H1 (cell line): Measurements from ENCODE around the gene RGL2. TPM values are rescaled to one million over a fixed set of nuclear protein-coding genes. Genes with fewer than 3 reads are reported as not detected.
A peak's percentile ranks its signal among the peaks of the same experiment; 100 is the strongest.

Experiments used
- CTCF ChIA-PET: fragments of 300-600 bp; sonication (Branson Sonifier 250); formaldehyde crosslinking; loops from one replicate; lab custom pipeline; 2021; ENCODE audit not compliant: partially characterized antibody; lab: Charles Lee
- POLR2A ChIA-PET: fragments of 300-600 bp; sonication (Branson Sonifier 250); formaldehyde crosslinking; loops from one replicate; lab custom pipeline; 2021; ENCODE audit warnings: inconsistent platforms; ENCODE audit not compliant: partially characterized antibody; lab: Charles Lee
- DNase-seq, 2 experiments: peaks; one replicate each; pipeline versions ENCODE4 v3.0.0 to v3.0.0-alpha.2; 2010 to 2022; ENCODE audit warnings: low spot score in 2 of 2, low read depth in 1 of 2, mixed read lengths in 1 of 2
- FAIRE-seq: peaks from 2 replicates; lab custom pipeline; 2011; peaks lifted over from hg19 to GRCh38; lab: Jason Lieb, UNC
- H2AFZ ChIP-seq: 2 replicates; pipeline ENCODE4 v1.8.1; 2012; ENCODE audit warnings: low read length, inconsistent platforms
- H2AK5ac ChIP-seq: 2 replicates; pipeline ENCODE4 v1.6.1; 2013; ENCODE audit warnings: low read depth, low read length
- H2BK120ac ChIP-seq: replicated peaks from 2 replicates; pipeline ENCODE3; 2013; ENCODE audit warnings: low read depth, low read length, inconsistent platforms
- H2BK12ac ChIP-seq: 2 replicates; pipeline ENCODE4 v1.6.1; 2013; ENCODE audit warnings: low read depth, low read length
- H2BK15ac ChIP-seq: 2 replicates; pipeline ENCODE4 v1.6.1; 2013; ENCODE audit warnings: low read length
- H2BK20ac ChIP-seq: 2 replicates; pipeline ENCODE4 v1.6.1; 2013; ENCODE audit warnings: low read length
- H2BK5ac ChIP-seq: 2 replicates; pipeline ENCODE4 v1.6.1; 2013; ENCODE audit warnings: low read depth, low read length
- H3K14ac ChIP-seq: 2 replicates; pipeline ENCODE4 v1.6.1; 2013; ENCODE audit warnings: inconsistent platforms; ENCODE audit not compliant: insufficient read length
- H3K18ac ChIP-seq: 2 replicates; pipeline ENCODE4 v1.6.1; 2013; ENCODE audit warnings: low read length; ENCODE audit errors: extremely low read depth
- H3K23ac ChIP-seq: 2 replicates; pipeline ENCODE4 v1.6.1; 2013; ENCODE audit warnings: inconsistent platforms; ENCODE audit not compliant: insufficient read length
- H3K23me2 ChIP-seq: 2 replicates; pipeline ENCODE4 v1.6.1; 2013; ENCODE audit warnings: low read depth, low read length
- H3K27ac ChIP-seq: 2 replicates; pipeline ENCODE4 v1.6.1; 2011; ENCODE audit warnings: low read depth, low read length, inconsistent platforms
- H3K27me3 ChIP-seq, 4 experiments: replicated peaks in 1 of 4; 1 replicate in 1 of 4; 2 replicates in 3 of 4; pipeline versions ENCODE4 v1.6.1 to v1.8.1; 2011 to 2013; ENCODE audit warnings: low read length in 3 of 4, mild to moderate bottlenecking in 3 of 4, inconsistent platforms in 2 of 4, mixed read lengths in 2 of 4, moderate library complexity in 1 of 4; ENCODE audit not compliant: control insufficient read depth in 3 of 4, insufficient read depth in 3 of 4; ENCODE audit errors: extremely low read depth in 1 of 4
- H3K36me3 ChIP-seq, 4 experiments: 2 replicates each; pipeline versions ENCODE4 v1.6.1 to v1.8.1; 2011 to 2013; ENCODE audit warnings: mild to moderate bottlenecking in 4 of 4, low read length in 3 of 4, moderate library complexity in 2 of 4, control low read depth in 1 of 4, inconsistent platforms in 1 of 4; ENCODE audit not compliant: insufficient read depth in 4 of 4, control insufficient read depth in 2 of 4
- H3K4ac ChIP-seq: replicated peaks from 2 replicates; pipeline ENCODE3; 2013; ENCODE audit warnings: low read length, low read depth, mixed read lengths, inconsistent platforms; ENCODE audit not compliant: insufficient read length
- H3K4me1 ChIP-seq, 4 experiments: replicated peaks in 1 of 4; 1 replicate in 1 of 4; 2 replicates in 3 of 4; pipeline versions ENCODE4 v1.6.1 to v1.8.1; 2011 to 2013; ENCODE audit warnings: low read length in 3 of 4, inconsistent platforms in 2 of 4, mixed read lengths in 1 of 4; ENCODE audit not compliant: insufficient read depth in 4 of 4, control insufficient read depth in 3 of 4
- H3K4me2 ChIP-seq, 2 experiments: 2 replicates each; pipeline versions ENCODE4 v1.6.1 to v1.8.1; 2011 to 2013; ENCODE audit warnings: low read depth in 2 of 2, low read length in 2 of 2, control low read depth in 1 of 2, inconsistent platforms in 1 of 2, mild to moderate bottlenecking in 1 of 2; ENCODE audit not compliant: insufficient read depth in 1 of 2
- H3K4me3 ChIP-seq, 4 experiments: fragments of 200-600, 300-600 bp in 1 of 4; sonication (generic), shearing (Covaris generic), sonication (Bioruptor Twin) in 1 of 4; 2 replicates each; pipeline versions ENCODE4 v1.5.1 to v1.8.1; 2011 to 2016; ENCODE audit warnings: low read length in 4 of 4, low read depth in 3 of 4, control low read depth in 2 of 4, inconsistent platforms in 2 of 4, mild to moderate bottlenecking in 2 of 4, mixed read lengths in 1 of 4, moderate library complexity in 1 of 4; ENCODE audit not compliant: insufficient read depth in 2 of 4; ENCODE audit errors: extremely low read depth in 1 of 4
- H3K56ac ChIP-seq: replicated peaks from 2 replicates; pipeline ENCODE3; 2013; ENCODE audit warnings: low read depth, mild to moderate bottlenecking, mixed read lengths, low read length, inconsistent platforms; ENCODE audit not compliant: insufficient read length
- H3K79me1 ChIP-seq: 2 replicates; pipeline ENCODE4 v1.6.1; 2013; ENCODE audit warnings: low read depth, low read length, control low read depth
- H3K79me2 ChIP-seq, 2 experiments: 2 replicates each; pipeline versions ENCODE4 v1.6.1 to v1.8.1; 2012 to 2013; ENCODE audit warnings: low read length in 2 of 2, mild to moderate bottlenecking in 2 of 2, inconsistent platforms in 1 of 2; ENCODE audit not compliant: insufficient read depth in 2 of 2, control insufficient read depth in 1 of 2
- H3K9ac ChIP-seq, 4 experiments: replicated peaks in 1 of 4; 1 replicate in 1 of 4; 2 replicates in 3 of 4; pipeline versions ENCODE4 v1.6.1 to v1.8.1; 2011 to 2013; ENCODE audit warnings: low read depth in 3 of 4, low read length in 3 of 4, control low read depth in 2 of 4, mild to moderate bottlenecking in 2 of 4, moderate library complexity in 2 of 4, inconsistent platforms in 1 of 4; ENCODE audit errors: extremely low read depth in 1 of 4
- H3K9me3 ChIP-seq, 2 experiments: 2 replicates each; pipeline versions ENCODE4 v1.6.1 to v1.8.1; 2012 to 2013; ENCODE audit warnings: mild to moderate bottlenecking in 2 of 2, moderate library complexity in 2 of 2, control low read depth in 1 of 2, inconsistent platforms in 1 of 2, low read depth in 1 of 2, low read length in 1 of 2, mixed read lengths in 1 of 2; ENCODE audit not compliant: insufficient read depth in 2 of 2
- H4K20me1 ChIP-seq, 2 experiments: replicated peaks in 1 of 2; 2 replicates each; pipeline versions ENCODE3 to v1.8.1; 2011 to 2013; ENCODE audit warnings: inconsistent platforms in 2 of 2, low read length in 2 of 2, mild to moderate bottlenecking in 1 of 2; ENCODE audit not compliant: insufficient read depth in 2 of 2, control insufficient read depth in 1 of 2
- H4K5ac ChIP-seq: 2 replicates; pipeline ENCODE4 v1.6.1; 2013; ENCODE audit warnings: low read length, low read depth, mixed read lengths, inconsistent platforms; ENCODE audit not compliant: insufficient read length
- H4K8ac ChIP-seq: 2 replicates; pipeline ENCODE4 v1.8.0; 2013; ENCODE audit warnings: mild to moderate bottlenecking, moderate library complexity, low read length, inconsistent platforms; ENCODE audit not compliant: insufficient read depth; ENCODE audit errors: extremely low read depth
- H4K91ac ChIP-seq: replicated peaks from 2 replicates; pipeline ENCODE3; 2013; ENCODE audit warnings: low read length, mixed read lengths, inconsistent platforms; ENCODE audit not compliant: insufficient read length
- CREB1 ChIP-seq: IDR thresholded peaks from 2 replicates; pipeline ENCODE4 v1.6.1; 2012; ENCODE audit warnings: inconsistent platforms
- HDAC6 ChIP-seq: IDR thresholded peaks from one replicate; pipeline ENCODE4 v1.7.1; 2012; ENCODE audit warnings: low read depth, mild to moderate bottlenecking, inconsistent platforms, low read length, moderate library complexity
- PHF8 ChIP-seq: fragments of 200-600 bp; sonication (generic); conservative IDR thresholded peaks from 2 replicates; pipeline ENCODE4 v1.7.1; 2012; ENCODE audit warnings: low read depth, mild to moderate bottlenecking, inconsistent platforms, low read length, moderate library complexity
- RFX5 ChIP-seq: IDR thresholded peaks from 2 replicates; pipeline ENCODE4 v1.6.1; 2011; ENCODE audit warnings: low read depth, low read length, improper control_type of control experiment, borderline replicate concordance
- SIN3A ChIP-seq, 2 experiments: IDR thresholded peaks in 1 of 2; conservative IDR thresholded peaks in 1 of 2; 2 replicates each; pipeline ENCODE4 v1.6.1; 2011 to 2012; ENCODE audit warnings: low read length in 2 of 2, improper control_type of control experiment in 1 of 2, low read depth in 1 of 2, mild to moderate bottlenecking in 1 of 2
- SP1 ChIP-seq: IDR thresholded peaks from 2 replicates; pipeline ENCODE4 v1.6.1; 2011; ENCODE audit warnings: low read depth, low read length
- SUZ12 ChIP-seq: fragments of 200-600 bp; sonication (generic); IDR thresholded peaks from 2 replicates; pipeline ENCODE4 v1.6.1; 2012; ENCODE audit warnings: mild to moderate bottlenecking, inconsistent platforms, low read length, moderate library complexity, mixed read lengths
- TAF1 ChIP-seq: IDR thresholded peaks from 2 replicates; pipeline ENCODE4 v1.6.1; 2011; ENCODE audit warnings: mild to moderate bottlenecking, low read depth, low read length
- TBP ChIP-seq: IDR thresholded peaks from 2 replicates; pipeline ENCODE4 v1.6.1; 2011; ENCODE audit warnings: low read depth, low read length, improper control_type of control experiment
- YY1 ChIP-seq: IDR thresholded peaks from 2 replicates; pipeline ENCODE4 v1.6.1; 2011; ENCODE audit warnings: low read depth, mild to moderate bottlenecking, low read length
- WGBS, 2 experiments: shearing (Covaris generic) in 1 of 2; methylation state at CpG; one replicate each; pipeline versions ENCODE4 v1.1.6 to v1.1.7; 2013 to 2015; ENCODE audit warnings: low lambda C conversion rate in 2 of 2, mixed read lengths in 2 of 2, inconsistent platforms in 1 of 2, low coverage in 1 of 2, missing lambda C conversion rate in 1 of 2; ENCODE audit not compliant: insufficient replicate concordance in 2 of 2, insufficient coverage in 1 of 2, insufficient read length in 1 of 2; ENCODE audit errors: extremely low coverage in 1 of 2, missing lambda C conversion rate in 1 of 2; 5-methylcytosine and 5-hydroxymethylcytosine counted together
- polyA plus RNA-seq, 7 experiments: library from polyadenylated mRNA; depleted of rRNA in 3 of 7; stranded (reverse) in 5 of 7; unstranded in 2 of 7; fragments of >200 nt in 5 of 7; fragments of 200-250 nt in 2 of 7; gene quantifications; 1 replicate in 5 of 7; 2 replicates in 1 of 7; 4 replicates in 1 of 7; pipeline versions ENCODE4 v1.2.1 to v1.2.3, GENCODE V29; 2011 to 2013; ENCODE audit warnings: missing spikeins in 2 of 7, mixed read lengths in 2 of 7
- total RNA-seq: library from RNA; stranded (reverse); fragmentation: NEBNext Ultra II Directional; extraction: Animal tissue kit (Norgen Biotek cat#: 25700); gene quantifications from 2 replicates; pipeline ENCODE4 v1.2.1, GENCODE V29; 2021

Gene RGL2
- total and polyA plus RNA-seq, 2 of the 8 experiments (the other 6 are each of a cell fraction or from before 2014, with no cell fraction given), result 58.1 to 80.3 TPM

GRCh38 chr6:33324125-33324524, 25.4 kb upstream of the RGL2 start:
- Histone ChIP-seq H4K91ac (peak overlapping the region; percentile 36), H3K36me3 (peaks cover 10 to 23% (median 18%) of the 10 kb centered on the region in 4 experiments; a peak in 7 of 8 replicates), H3K23me2 (peaks cover 18% of the 10 kb centered on the region), H2BK120ac (peak overlapping the region; percentile 61), H4K8ac (no peak overlapping the region), H2BK12ac (peak overlapping the region; percentile 77; the same call in 1 of the 2 replicates), H3K4me1 (peaks cover 0 to 18% (median 12%) of the 10 kb centered on the region in 4 experiments; a peak in 6 of 7 replicates), H3K79me1 (peaks cover 7% of the 10 kb centered on the region; the same call in 1 of the 2 replicates), H2BK15ac (peak overlapping the region; percentile 46; the same call in 1 of the 2 replicates), H3K4me3 (peak overlapping the region; percentile 68 to 98 (median 82); a peak in 7 of 8 replicates), H3K4ac (no peak overlapping the region), H2AFZ (peak overlapping the region; percentile 93; the same call in 1 of the 2 replicates), H4K20me1 (peaks cover 2 to 5% of the 10 kb centered on the region in 2 experiments), H2BK5ac (peak overlapping the region; percentile 87; the same call in 1 of the 2 replicates), H4K5ac (peak overlapping the region; percentile 36), H2BK20ac (no peak overlapping the region), H3K27me3 (no peaks in the 10 kb centered on the region), H3K18ac (peak overlapping the region; percentile 51; the same call in 1 of the 2 replicates), H3K23ac (no peak overlapping the region), H3K27ac (no peak overlapping the region), H2AK5ac (no peak overlapping the region), H3K9me3 (no peaks in the 10 kb centered on the region; a peak in 1 of 4 replicates), H3K4me2 (peak overlapping the region; percentile 62 to 87), H3K14ac (no peak overlapping the region), H3K56ac (no peak overlapping the region), H3K79me2 (peaks cover 0 to 32% of the 10 kb centered on the region in 2 experiments; a peak in 3 of 4 replicates), H3K9ac (no peak overlapping the region; a peak in 1 of 7 replicates)
- ChIA-PET CTCF (interaction anchor here (0.7 to 1.0 kb wide), 3 partner anchors 12 to 166 kb away, joined by 3 read pairs; partner anchors contain the start of gene B3GALT4), POLR2A (interaction anchor here (0.8 to 1.3 kb wide), 4 partner anchors 25 to 353 kb away, joined by 3 to 6 read pairs (median 4); partner anchors contain the start of gene RGL2)
- no peak for FAIRE-seq
- 61% methylated on average over 7 of the region's 7 CpGs; no CpG with 5 or more reads in 1 of the 2 experiments for WGBS, 2 experiments
- no peak for DNase-seq
- TF ChIP-seq CREB1 (no peak), HDAC6 (no peak), SIN3A (conservative IDR thresholded peaks at IDR 0.05 in 1 of 2, IDR thresholded peaks at IDR 0.05 in 1 of 2; ENCODE audit: low read depth in 1 of 2, low read length in 2 of 2) (no peak), RFX5 (no peak), SP1 (no peak), TAF1 (no peak), TBP (no peak), PHF8 (no peak), YY1 (no peak), SUZ12 (no peak)
